H1 (cell line): Measurements from ENCODE around the gene SMDT1. TPM values are rescaled to one million over a fixed set of nuclear protein-coding genes. Genes with fewer than 3 reads are reported as not detected.
"Not testable (repeated sequence)": the region's sequence is repeated elsewhere in the genome, so short reads cannot be mapped to it uniquely, and the experiment has no call there.

Experiments used
- CTCF ChIA-PET: fragments of 300-600 bp; sonication (Branson Sonifier 250); formaldehyde crosslinking; loops from one replicate; lab custom pipeline; 2021; ENCODE audit not compliant: partially characterized antibody; lab: Charles Lee
- POLR2A ChIA-PET: fragments of 300-600 bp; sonication (Branson Sonifier 250); formaldehyde crosslinking; loops from one replicate; lab custom pipeline; 2021; ENCODE audit warnings: inconsistent platforms; ENCODE audit not compliant: partially characterized antibody; lab: Charles Lee
- DNase-seq, 2 experiments: peaks; one replicate each; pipeline versions ENCODE4 v3.0.0 to v3.0.0-alpha.2; 2010 to 2022; ENCODE audit warnings: low spot score in 2 of 2, low read depth in 1 of 2, mixed read lengths in 1 of 2
- FAIRE-seq: peaks from 2 replicates; lab custom pipeline; 2011; peaks lifted over from hg19 to GRCh38; lab: Jason Lieb, UNC
- H2AFZ ChIP-seq: 2 replicates; pipeline ENCODE4 v1.8.1; 2012; ENCODE audit warnings: low read length, inconsistent platforms
- H2AK5ac ChIP-seq: 2 replicates; pipeline ENCODE4 v1.6.1; 2013; ENCODE audit warnings: low read depth, low read length
- H2BK120ac ChIP-seq: replicated peaks from 2 replicates; pipeline ENCODE3; 2013; ENCODE audit warnings: low read depth, low read length, inconsistent platforms
- H2BK12ac ChIP-seq: 2 replicates; pipeline ENCODE4 v1.6.1; 2013; ENCODE audit warnings: low read depth, low read length
- H2BK15ac ChIP-seq: 2 replicates; pipeline ENCODE4 v1.6.1; 2013; ENCODE audit warnings: low read length
- H2BK20ac ChIP-seq: 2 replicates; pipeline ENCODE4 v1.6.1; 2013; ENCODE audit warnings: low read length
- H2BK5ac ChIP-seq: 2 replicates; pipeline ENCODE4 v1.6.1; 2013; ENCODE audit warnings: low read depth, low read length
- H3K14ac ChIP-seq: 2 replicates; pipeline ENCODE4 v1.6.1; 2013; ENCODE audit warnings: inconsistent platforms; ENCODE audit not compliant: insufficient read length
- H3K18ac ChIP-seq: 2 replicates; pipeline ENCODE4 v1.6.1; 2013; ENCODE audit warnings: low read length; ENCODE audit errors: extremely low read depth
- H3K23ac ChIP-seq: 2 replicates; pipeline ENCODE4 v1.6.1; 2013; ENCODE audit warnings: inconsistent platforms; ENCODE audit not compliant: insufficient read length
- H3K23me2 ChIP-seq: 2 replicates; pipeline ENCODE4 v1.6.1; 2013; ENCODE audit warnings: low read depth, low read length
- H3K27ac ChIP-seq: 2 replicates; pipeline ENCODE4 v1.6.1; 2011; ENCODE audit warnings: low read depth, low read length, inconsistent platforms
- H3K27me3 ChIP-seq, 4 experiments: replicated peaks in 1 of 4; 1 replicate in 1 of 4; 2 replicates in 3 of 4; pipeline versions ENCODE4 v1.6.1 to v1.8.1; 2011 to 2013; ENCODE audit warnings: low read length in 3 of 4, mild to moderate bottlenecking in 3 of 4, inconsistent platforms in 2 of 4, mixed read lengths in 2 of 4, moderate library complexity in 1 of 4; ENCODE audit not compliant: control insufficient read depth in 3 of 4, insufficient read depth in 3 of 4; ENCODE audit errors: extremely low read depth in 1 of 4
- H3K36me3 ChIP-seq, 4 experiments: 2 replicates each; pipeline versions ENCODE4 v1.6.1 to v1.8.1; 2011 to 2013; ENCODE audit warnings: mild to moderate bottlenecking in 4 of 4, low read length in 3 of 4, moderate library complexity in 2 of 4, control low read depth in 1 of 4, inconsistent platforms in 1 of 4; ENCODE audit not compliant: insufficient read depth in 4 of 4, control insufficient read depth in 2 of 4
- H3K4ac ChIP-seq: replicated peaks from 2 replicates; pipeline ENCODE3; 2013; ENCODE audit warnings: low read length, low read depth, mixed read lengths, inconsistent platforms; ENCODE audit not compliant: insufficient read length
- H3K4me1 ChIP-seq, 4 experiments: replicated peaks in 1 of 4; 1 replicate in 1 of 4; 2 replicates in 3 of 4; pipeline versions ENCODE4 v1.6.1 to v1.8.1; 2011 to 2013; ENCODE audit warnings: low read length in 3 of 4, inconsistent platforms in 2 of 4, mixed read lengths in 1 of 4; ENCODE audit not compliant: insufficient read depth in 4 of 4, control insufficient read depth in 3 of 4
- H3K4me2 ChIP-seq, 2 experiments: 2 replicates each; pipeline versions ENCODE4 v1.6.1 to v1.8.1; 2011 to 2013; ENCODE audit warnings: low read depth in 2 of 2, low read length in 2 of 2, control low read depth in 1 of 2, inconsistent platforms in 1 of 2, mild to moderate bottlenecking in 1 of 2; ENCODE audit not compliant: insufficient read depth in 1 of 2
- H3K4me3 ChIP-seq, 4 experiments: fragments of 200-600, 300-600 bp in 1 of 4; sonication (generic), shearing (Covaris generic), sonication (Bioruptor Twin) in 1 of 4; 2 replicates each; pipeline versions ENCODE4 v1.5.1 to v1.8.1; 2011 to 2016; ENCODE audit warnings: low read length in 4 of 4, low read depth in 3 of 4, control low read depth in 2 of 4, inconsistent platforms in 2 of 4, mild to moderate bottlenecking in 2 of 4, mixed read lengths in 1 of 4, moderate library complexity in 1 of 4; ENCODE audit not compliant: insufficient read depth in 2 of 4; ENCODE audit errors: extremely low read depth in 1 of 4
- H3K56ac ChIP-seq: replicated peaks from 2 replicates; pipeline ENCODE3; 2013; ENCODE audit warnings: low read depth, mild to moderate bottlenecking, mixed read lengths, low read length, inconsistent platforms; ENCODE audit not compliant: insufficient read length
- H3K79me1 ChIP-seq: 2 replicates; pipeline ENCODE4 v1.6.1; 2013; ENCODE audit warnings: low read depth, low read length, control low read depth
- H3K79me2 ChIP-seq, 2 experiments: 2 replicates each; pipeline versions ENCODE4 v1.6.1 to v1.8.1; 2012 to 2013; ENCODE audit warnings: low read length in 2 of 2, mild to moderate bottlenecking in 2 of 2, inconsistent platforms in 1 of 2; ENCODE audit not compliant: insufficient read depth in 2 of 2, control insufficient read depth in 1 of 2
- H3K9ac ChIP-seq, 4 experiments: replicated peaks in 1 of 4; 1 replicate in 1 of 4; 2 replicates in 3 of 4; pipeline versions ENCODE4 v1.6.1 to v1.8.1; 2011 to 2013; ENCODE audit warnings: low read depth in 3 of 4, low read length in 3 of 4, control low read depth in 2 of 4, mild to moderate bottlenecking in 2 of 4, moderate library complexity in 2 of 4, inconsistent platforms in 1 of 4; ENCODE audit errors: extremely low read depth in 1 of 4
- H3K9me3 ChIP-seq, 2 experiments: 2 replicates each; pipeline versions ENCODE4 v1.6.1 to v1.8.1; 2012 to 2013; ENCODE audit warnings: mild to moderate bottlenecking in 2 of 2, moderate library complexity in 2 of 2, control low read depth in 1 of 2, inconsistent platforms in 1 of 2, low read depth in 1 of 2, low read length in 1 of 2, mixed read lengths in 1 of 2; ENCODE audit not compliant: insufficient read depth in 2 of 2
- H4K20me1 ChIP-seq, 2 experiments: replicated peaks in 1 of 2; 2 replicates each; pipeline versions ENCODE3 to v1.8.1; 2011 to 2013; ENCODE audit warnings: inconsistent platforms in 2 of 2, low read length in 2 of 2, mild to moderate bottlenecking in 1 of 2; ENCODE audit not compliant: insufficient read depth in 2 of 2, control insufficient read depth in 1 of 2
- H4K5ac ChIP-seq: 2 replicates; pipeline ENCODE4 v1.6.1; 2013; ENCODE audit warnings: low read length, low read depth, mixed read lengths, inconsistent platforms; ENCODE audit not compliant: insufficient read length
- H4K8ac ChIP-seq: 2 replicates; pipeline ENCODE4 v1.8.0; 2013; ENCODE audit warnings: mild to moderate bottlenecking, moderate library complexity, low read length, inconsistent platforms; ENCODE audit not compliant: insufficient read depth; ENCODE audit errors: extremely low read depth
- H4K91ac ChIP-seq: replicated peaks from 2 replicates; pipeline ENCODE3; 2013; ENCODE audit warnings: low read length, mixed read lengths, inconsistent platforms; ENCODE audit not compliant: insufficient read length
- WGBS, 2 experiments: shearing (Covaris generic) in 1 of 2; methylation state at CpG; one replicate each; pipeline versions ENCODE4 v1.1.6 to v1.1.7; 2013 to 2015; ENCODE audit warnings: low lambda C conversion rate in 2 of 2, mixed read lengths in 2 of 2, inconsistent platforms in 1 of 2, low coverage in 1 of 2, missing lambda C conversion rate in 1 of 2; ENCODE audit not compliant: insufficient replicate concordance in 2 of 2, insufficient coverage in 1 of 2, insufficient read length in 1 of 2; ENCODE audit errors: extremely low coverage in 1 of 2, missing lambda C conversion rate in 1 of 2; 5-methylcytosine and 5-hydroxymethylcytosine counted together
- polyA plus RNA-seq, 7 experiments: library from polyadenylated mRNA; depleted of rRNA in 3 of 7; stranded (reverse) in 5 of 7; unstranded in 2 of 7; fragments of >200 nt in 5 of 7; fragments of 200-250 nt in 2 of 7; gene quantifications; 1 replicate in 5 of 7; 2 replicates in 1 of 7; 4 replicates in 1 of 7; pipeline versions ENCODE4 v1.2.1 to v1.2.3, GENCODE V29; 2011 to 2013; ENCODE audit warnings: missing spikeins in 2 of 7, mixed read lengths in 2 of 7
- total RNA-seq: library from RNA; stranded (reverse); fragmentation: NEBNext Ultra II Directional; extraction: Animal tissue kit (Norgen Biotek cat#: 25700); gene quantifications from 2 replicates; pipeline ENCODE4 v1.2.1, GENCODE V29; 2021

SMDT1 gene
- total and polyA plus RNA-seq, 2 of the 8 experiments (the other 6 are each of a cell fraction or from before 2014, with no cell fraction given), result 34.9 to 35.6 TPM

DNA sequence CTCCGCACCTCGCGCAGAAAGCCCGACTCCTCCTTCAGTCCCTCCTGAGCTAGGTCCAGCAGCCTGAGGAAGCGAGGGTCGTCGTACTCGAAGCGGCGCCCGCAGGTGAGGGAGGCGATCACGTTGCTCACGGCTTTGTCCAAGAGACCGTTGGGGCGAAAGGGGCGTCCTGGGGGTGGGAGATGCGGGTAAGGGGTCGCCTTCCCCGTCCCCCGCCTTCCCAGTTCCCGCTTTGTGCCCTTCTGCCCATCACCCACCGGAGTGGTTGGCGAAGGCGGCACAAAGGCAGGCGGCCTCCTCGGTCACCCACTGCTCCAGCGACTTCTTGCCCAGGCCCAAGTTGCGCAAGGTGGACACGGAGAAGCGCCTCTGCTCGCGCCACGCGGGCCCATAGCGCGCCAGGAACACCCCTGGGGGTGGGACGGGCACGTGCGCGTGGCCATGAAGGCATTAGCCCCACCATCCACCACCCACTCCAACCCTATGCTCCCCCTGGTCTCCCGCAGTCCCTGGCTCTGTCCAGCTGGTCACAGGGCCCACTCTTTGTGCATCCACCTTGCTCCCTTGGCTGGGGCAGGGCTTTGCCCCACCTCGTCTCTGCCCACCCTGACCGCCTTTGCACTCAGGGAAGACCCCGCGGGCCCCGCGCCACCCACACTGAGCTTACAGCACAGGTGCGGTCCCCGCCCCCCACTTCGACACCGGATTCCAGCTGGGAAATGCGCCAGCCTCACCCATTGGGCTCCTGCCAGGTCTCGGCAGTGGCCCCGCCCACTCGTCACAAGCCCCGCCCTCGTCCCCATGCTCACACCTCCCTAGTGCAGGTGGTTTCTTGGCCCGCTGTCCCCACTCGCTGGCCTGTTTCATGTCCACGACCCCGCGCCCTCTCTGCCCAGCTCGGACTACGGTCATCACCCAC lies 49.5 kb downstream of the SMDT1 start:
- not testable (repeated sequence) for H3K14ac ChIP-seq, H3K56ac ChIP-seq, H2BK5ac ChIP-seq, DNase-seq, H3K9ac ChIP-seq, H4K20me1 ChIP-seq, H4K5ac ChIP-seq, H3K36me3 ChIP-seq, H2AFZ ChIP-seq, H2AK5ac ChIP-seq, H3K27me3 ChIP-seq, H3K4me3 ChIP-seq, H3K79me1 ChIP-seq, H2BK15ac ChIP-seq, FAIRE-seq, H4K91ac ChIP-seq, H3K9me3 ChIP-seq, H3K4me1 ChIP-seq, H3K23ac ChIP-seq, H2BK12ac ChIP-seq, H3K4me2 ChIP-seq, H3K18ac ChIP-seq, H3K23me2 ChIP-seq, H4K8ac ChIP-seq, H3K27ac ChIP-seq, H3K79me2 ChIP-seq, H3K4ac ChIP-seq, H2BK120ac ChIP-seq, H2BK20ac ChIP-seq
- CTCF ChIA-PET, result interaction anchor here (1.1 kb wide), 1 partner anchor 12 kb away, joined by 5 read pairs; no protein-coding TSS in a partner anchor
- WGBS, 2 experiments, result 98% methylated on average over 7 of the region's 65 CpGs; no CpG with 5 or more reads in 1 of the 2 experiments
- POLR2A ChIA-PET, result interaction anchor here (1.2 kb wide), 1 partner anchor 10 kb away, joined by 4 read pairs; no protein-coding TSS in a partner anchor
